Measurements from ENCODE around the gene PIGQ. TPM values are rescaled to one million over a fixed set of nuclear protein-coding genes. Genes with fewer than 3 reads are reported as not detected.
"Not testable (repeated sequence)": the region's sequence is repeated elsewhere in the genome, so short reads cannot be mapped to it uniquely, and the experiment has no call there.

PIGQ gene
- total RNA-seq, 4 donors from 2014 or later, result 10.0 to 56.9 (median 30.7) TPM

DNA sequence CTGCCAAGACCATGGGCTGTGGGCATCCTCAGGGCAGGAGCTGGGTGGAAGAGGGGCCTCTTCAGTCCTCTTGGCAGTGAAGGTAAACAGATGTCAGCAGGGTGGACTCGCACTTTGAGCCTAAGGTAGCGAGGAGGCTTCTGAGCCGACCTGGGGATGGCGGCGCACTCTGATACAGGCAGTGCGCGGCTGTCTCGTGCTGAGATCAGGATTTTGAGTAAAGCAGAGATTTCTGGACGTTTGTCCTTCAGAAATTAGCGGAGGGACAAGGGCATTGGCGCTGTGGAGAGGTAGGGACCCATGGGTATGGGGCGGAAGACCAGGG is 26.9 kb downstream of the PIGQ start:
- no peak overlapping the region for H3K27ac ChIP-seq
- H3K27me3 ChIP-seq, result no peaks in the 10 kb centered on the region
- TF ChIP-seq POLR2A (IDR thresholded peaks at IDR 0.05), result no peak
- TF ChIP-seq, protein P1, sequence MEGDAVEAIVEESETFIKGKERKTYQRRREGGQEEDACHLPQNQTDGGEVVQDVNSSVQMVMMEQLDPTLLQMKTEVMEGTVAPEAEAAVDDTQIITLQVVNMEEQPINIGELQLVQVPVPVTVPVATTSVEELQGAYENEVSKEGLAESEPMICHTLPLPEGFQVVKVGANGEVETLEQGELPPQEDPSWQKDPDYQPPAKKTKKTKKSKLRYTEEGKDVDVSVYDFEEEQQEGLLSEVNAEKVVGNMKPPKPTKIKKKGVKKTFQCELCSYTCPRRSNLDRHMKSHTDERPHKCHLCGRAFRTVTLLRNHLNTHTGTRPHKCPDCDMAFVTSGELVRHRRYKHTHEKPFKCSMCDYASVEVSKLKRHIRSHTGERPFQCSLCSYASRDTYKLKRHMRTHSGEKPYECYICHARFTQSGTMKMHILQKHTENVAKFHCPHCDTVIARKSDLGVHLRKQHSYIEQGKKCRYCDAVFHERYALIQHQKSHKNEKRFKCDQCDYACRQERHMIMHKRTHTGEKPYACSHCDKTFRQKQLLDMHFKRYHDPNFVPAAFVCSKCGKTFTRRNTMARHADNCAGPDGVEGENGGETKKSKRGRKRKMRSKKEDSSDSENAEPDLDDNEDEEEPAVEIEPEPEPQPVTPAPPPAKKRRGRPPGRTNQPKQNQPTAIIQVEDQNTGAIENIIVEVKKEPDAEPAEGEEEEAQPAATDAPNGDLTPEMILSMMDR (IDR thresholded peaks at IDR 0.05), result no peak
- intact Hi-C loops (cut with DNase I; ENCODE audit: low total_unique reads), result no loop called here
- no peaks in the 10 kb centered on the region for H3K4me1 ChIP-seq
- H3K36me3 ChIP-seq, result no peaks in the 10 kb centered on the region
- H3K4me3 ChIP-seq, result no peak overlapping the region
- DNase-seq, result no peak
- no peaks in the 10 kb centered on the region for H3K9me3 ChIP-seq

- intact Hi-C loops (cut with DNase I; ENCODE audit: low total_unique reads); DNase-seq; H3K27ac ChIP-seq: not testable (repeated sequence)
Observed at GRCh38 chr16:597655-598054, 27.9 kb downstream of the PIGQ start.

DNA sequence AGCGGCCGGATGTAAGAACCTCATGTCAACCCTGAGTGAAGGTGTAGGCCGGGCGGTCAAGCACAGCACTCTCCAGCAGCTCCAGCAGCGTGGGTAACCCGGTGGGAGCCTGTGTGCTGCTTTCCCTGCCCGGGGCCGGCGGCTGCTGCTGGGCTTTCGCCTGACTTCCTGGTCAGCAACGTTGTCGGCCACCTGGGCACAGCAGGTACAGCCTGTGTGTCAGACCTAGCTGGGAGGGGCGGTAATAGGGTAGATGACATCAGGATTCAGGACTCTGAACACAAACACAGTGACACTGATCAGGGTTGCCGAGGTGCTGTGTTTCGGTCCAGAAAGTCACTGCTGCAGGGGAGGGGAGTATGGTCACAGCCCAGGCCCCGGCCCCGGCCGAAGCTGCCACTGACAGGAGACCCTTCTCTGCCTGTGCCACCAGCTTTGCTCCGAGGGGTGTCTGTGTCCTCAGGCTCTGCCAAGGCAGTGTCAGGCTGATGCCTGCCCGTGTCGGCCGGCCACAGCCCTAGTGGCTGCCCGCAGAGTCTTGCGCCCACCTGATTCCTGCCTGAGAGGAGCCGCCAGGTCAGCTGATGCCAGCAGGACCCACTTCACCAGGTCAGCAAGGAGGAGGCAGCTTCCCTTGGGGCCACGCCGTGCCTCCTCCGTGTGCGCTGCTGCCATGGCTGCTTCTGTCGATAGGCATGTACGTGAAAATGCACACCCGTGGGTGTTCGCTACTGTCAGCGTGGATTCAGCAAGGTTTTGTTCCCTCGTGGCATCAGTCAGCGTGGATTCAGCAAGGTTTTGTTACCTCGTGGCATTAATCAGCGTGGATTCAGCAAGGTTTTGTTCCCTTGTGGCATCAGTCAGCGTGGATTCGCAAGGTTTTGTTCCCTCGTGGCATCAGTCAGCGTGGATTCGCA is 29.3 kb downstream of the PIGQ start:
- no peaks in the 10 kb centered on the region for H3K9me3 ChIP-seq
- TF ChIP-seq, protein P1 (IDR thresholded peaks at IDR 0.05), result no peak
- no peak for TF ChIP-seq POLR2A (IDR thresholded peaks at IDR 0.05)
- H3K4me1 ChIP-seq, result no peaks in the 10 kb centered on the region
- H3K4me3 ChIP-seq, result no peak overlapping the region
- no peak overlapping the region for H3K27ac ChIP-seq
- no peaks in the 10 kb centered on the region for H3K27me3 ChIP-seq
- no peaks in the 10 kb centered on the region for H3K36me3 ChIP-seq
- intact Hi-C loops (cut with DNase I; ENCODE audit: low total_unique reads), result no loop called here
- DNase-seq, result no peak

More at GRCh38 chr16:597655-598054, 27.9 kb downstream of the PIGQ start:
- not testable (repeated sequence) for H3K9me3 ChIP-seq, H3K36me3 ChIP-seq, H3K4me1 ChIP-seq, H3K4me3 ChIP-seq, H3K27me3 ChIP-seq

GRCh38 chr16:600781-601180 is 31.0 kb downstream of the PIGQ start:
- no peak overlapping the region for H3K27ac ChIP-seq
- intact Hi-C loops (cut with DNase I; ENCODE audit: low total_unique reads), result no loop called here

GRCh38 chr16:603933-604332 is 34.2 kb downstream of the PIGQ start:
- H3K27ac ChIP-seq, result no peak overlapping the region
- H3K4me3 ChIP-seq, result no peak overlapping the region
- TF ChIP-seq, protein P1 (IDR thresholded peaks at IDR 0.05), result no peak
- no peak for TF ChIP-seq POLR2A (IDR thresholded peaks at IDR 0.05)
- DNase-seq, result no peak
- intact Hi-C loops (cut with DNase I; ENCODE audit: low total_unique reads), result no loop called here
- no peaks in the 10 kb centered on the region for H3K36me3 ChIP-seq
- no peaks in the 10 kb centered on the region for H3K9me3 ChIP-seq
- H3K27me3 ChIP-seq, result no peaks in the 10 kb centered on the region
- no peaks in the 10 kb centered on the region for H3K4me1 ChIP-seq

More at GRCh38 chr16:600781-601180, 31.0 kb downstream of the PIGQ start:
- H3K4me1 ChIP-seq, result no peaks in the 10 kb centered on the region
- H3K9me3 ChIP-seq, result no peaks in the 10 kb centered on the region
- H3K36me3 ChIP-seq, result no peaks in the 10 kb centered on the region
- DNase-seq, result no peak
- H3K4me3 ChIP-seq, result no peak overlapping the region
- H3K27me3 ChIP-seq, result no peaks in the 10 kb centered on the region
- TF ChIP-seq POLR2A (IDR thresholded peaks at IDR 0.05), result no peak
- TF ChIP-seq, protein P1 (IDR thresholded peaks at IDR 0.05), result no peak
